ENCODE data around the gene DRAM2. TPM values are rescaled to one million over a fixed set of nuclear protein-coding genes. Genes with fewer than 3 reads are reported as not detected.

DRAM2 gene
- total and polyA plus RNA-seq, 2 donors (not counting 1 experiment from before 2014, with no cell fraction given): 75.8 to 107 TPM

DNA sequence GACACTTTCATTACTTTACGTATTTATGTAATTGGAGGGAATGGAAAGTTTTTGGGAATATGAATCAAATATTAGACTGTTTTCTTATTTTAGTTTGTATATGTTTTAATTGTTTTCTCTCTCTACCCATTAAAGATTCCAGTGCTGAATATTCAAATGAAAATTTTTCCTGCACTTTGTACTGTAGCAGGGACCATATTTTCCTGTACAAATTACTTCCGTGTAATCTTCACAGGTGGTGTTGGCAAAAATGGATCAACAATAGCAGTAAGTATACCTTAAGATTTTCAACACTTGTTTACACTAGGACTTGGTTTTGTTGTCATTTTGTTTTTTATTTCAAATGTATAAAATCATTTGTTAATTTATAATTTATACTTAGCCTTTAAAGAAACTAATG, 42.2 kb upstream of the DRAM2 start:
- no peaks in the 10 kb centered on the region for H3K9me3 ChIP-seq (ENCODE audit: control insufficient read depth, insufficient read depth, low read depth, low read length)
- no peaks in the 10 kb centered on the region for H3K27me3 ChIP-seq (ENCODE audit: control insufficient read depth, insufficient read depth, low read length)
- H3K4me3 ChIP-seq (replicated peaks in 1 of 4; ENCODE audit: control extremely low read depth in 1 of 4, insufficient read depth in 1 of 4, low read depth in 3 of 4, low read length in 4 of 4): no peak overlapping the region
- H3K27ac ChIP-seq (ENCODE audit: insufficient read depth, low read length): no peak overlapping the region
- no peak overlapping the region for H3K9ac ChIP-seq (ENCODE audit: insufficient read depth, low read length)
- H3K36me3 ChIP-seq (ENCODE audit: control insufficient read depth, insufficient read depth, low read length): peaks cover 2% of the 10 kb centered on the region
- H3K4me2 ChIP-seq (ENCODE audit: extremely low read depth, insufficient read depth, low read length): no peak overlapping the region
- no peaks in the 10 kb centered on the region for H3K79me2 ChIP-seq (ENCODE audit: control insufficient read depth, insufficient read depth, low read length)
- H2AFZ ChIP-seq (ENCODE audit: low read length): no peak overlapping the region
- no peak for DNase-seq (ENCODE audit: low read depth in 2 of 2)
- no peaks in the 10 kb centered on the region for H4K20me1 ChIP-seq (ENCODE audit: control insufficient read depth, extremely low read depth, insufficient read depth, low read length)
- TF ChIP-seq EZH2 (IDR thresholded peaks at IDR 0.05; ENCODE audit: low read length, missing control alignments) (no peak), CTCF (conservative IDR thresholded peaks at IDR 0.05 in 1 of 2, IDR thresholded peaks at IDR 0.05 in 1 of 2; ENCODE audit: low read depth in 1 of 2, low read length in 2 of 2) (no peak)
- H3K4me1 ChIP-seq (ENCODE audit: control insufficient read depth, extremely low read depth, insufficient read depth, low read length): no peaks in the 10 kb centered on the region

DNA sequence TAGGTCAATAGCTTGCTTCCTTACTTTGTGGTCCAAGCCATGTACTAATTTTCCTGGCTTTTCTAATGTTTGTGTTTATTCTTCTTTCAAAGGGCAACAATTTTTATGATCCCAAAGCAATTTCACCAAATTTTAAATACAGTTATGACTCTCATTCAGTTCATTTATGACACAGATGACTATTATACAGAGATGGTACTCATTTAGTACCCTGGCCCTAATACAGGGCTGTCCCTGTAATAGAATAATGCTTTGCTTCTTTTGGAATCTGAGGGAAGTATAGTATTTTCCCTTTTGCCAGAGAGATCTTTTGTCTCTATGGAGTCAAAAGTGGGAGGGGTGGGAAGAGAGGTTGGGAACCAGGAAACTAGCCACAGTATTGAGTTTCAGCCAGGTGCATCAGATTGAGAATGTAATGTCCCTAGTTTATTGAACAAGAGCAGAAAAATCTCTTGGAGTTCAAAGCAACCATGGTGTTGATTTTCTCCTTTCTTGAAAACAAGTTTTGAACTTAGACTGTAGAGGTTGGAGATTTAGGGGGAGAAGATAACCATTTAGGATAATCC, 40.2 kb upstream of the DRAM2 start:
- Histone ChIP-seq H3K4me1 (ENCODE audit: control insufficient read depth, extremely low read depth, insufficient read depth, low read length) (no peaks in the 10 kb centered on the region), H3K4me2 (ENCODE audit: extremely low read depth, insufficient read depth, low read length) (no peak overlapping the region), H4K20me1 (ENCODE audit: control insufficient read depth, extremely low read depth, insufficient read depth, low read length) (no peaks in the 10 kb centered on the region), H2AFZ (ENCODE audit: low read length) (no peak overlapping the region), H3K9me3 (ENCODE audit: control insufficient read depth, insufficient read depth, low read depth, low read length) (no peaks in the 10 kb centered on the region), H3K27ac (ENCODE audit: insufficient read depth, low read length) (no peak overlapping the region), H3K79me2 (ENCODE audit: control insufficient read depth, insufficient read depth, low read length) (no peaks in the 10 kb centered on the region), H3K9ac (ENCODE audit: insufficient read depth, low read length) (no peak overlapping the region), H3K4me3 (replicated peaks in 1 of 4; ENCODE audit: control extremely low read depth in 1 of 4, insufficient read depth in 1 of 4, low read depth in 3 of 4, low read length in 4 of 4) (no peak overlapping the region), H3K27me3 (ENCODE audit: control insufficient read depth, insufficient read depth, low read length) (no peaks in the 10 kb centered on the region), H3K36me3 (ENCODE audit: control insufficient read depth, insufficient read depth, low read length) (peaks cover 3% of the 10 kb centered on the region)
- DNase-seq (ENCODE audit: low read depth in 2 of 2): no peak
- TF ChIP-seq EZH2 (IDR thresholded peaks at IDR 0.05; ENCODE audit: low read length, missing control alignments): no peak
- no peak for TF ChIP-seq CTCF (conservative IDR thresholded peaks at IDR 0.05 in 1 of 2, IDR thresholded peaks at IDR 0.05 in 1 of 2; ENCODE audit: low read depth in 1 of 2, low read length in 2 of 2)

DNA sequence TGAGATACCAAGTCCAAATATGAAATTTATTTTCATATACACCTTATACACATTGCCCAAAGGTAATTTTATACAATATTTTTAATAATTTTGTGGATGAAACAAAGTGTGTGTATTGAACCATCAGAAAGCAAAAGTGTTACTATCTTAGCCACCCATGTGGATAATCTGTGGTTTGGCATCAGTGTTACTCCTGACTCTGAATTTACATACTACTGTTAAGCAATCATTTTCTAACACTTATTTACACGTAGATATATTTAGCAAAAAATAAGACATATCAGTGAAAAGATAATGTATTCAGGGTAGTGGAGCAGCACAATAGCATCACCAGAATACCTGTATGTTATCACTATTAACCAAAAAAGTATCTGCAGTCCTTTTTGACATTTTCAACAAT, 36.8 kb upstream of the DRAM2 start:
- Histone ChIP-seq H3K27me3 (ENCODE audit: control insufficient read depth, insufficient read depth, low read length) (no peaks in the 10 kb centered on the region), H3K9ac (ENCODE audit: insufficient read depth, low read length) (no peak overlapping the region), H3K36me3 (ENCODE audit: control insufficient read depth, insufficient read depth, low read length) (peaks cover 3% of the 10 kb centered on the region), H3K9me3 (ENCODE audit: control insufficient read depth, insufficient read depth, low read depth, low read length) (no peaks in the 10 kb centered on the region), H3K27ac (ENCODE audit: insufficient read depth, low read length) (no peak overlapping the region), H3K4me3 (replicated peaks in 1 of 4; ENCODE audit: control extremely low read depth in 1 of 4, insufficient read depth in 1 of 4, low read depth in 3 of 4, low read length in 4 of 4) (no peak overlapping the region), H4K20me1 (ENCODE audit: control insufficient read depth, extremely low read depth, insufficient read depth, low read length) (no peaks in the 10 kb centered on the region), H3K4me1 (ENCODE audit: control insufficient read depth, extremely low read depth, insufficient read depth, low read length) (no peaks in the 10 kb centered on the region), H2AFZ (ENCODE audit: low read length) (no peak overlapping the region), H3K79me2 (ENCODE audit: control insufficient read depth, insufficient read depth, low read length) (no peaks in the 10 kb centered on the region), H3K4me2 (ENCODE audit: extremely low read depth, insufficient read depth, low read length) (no peak overlapping the region)
- no peak for TF ChIP-seq EZH2 (IDR thresholded peaks at IDR 0.05; ENCODE audit: low read length, missing control alignments)
- no peak for TF ChIP-seq CTCF (conservative IDR thresholded peaks at IDR 0.05 in 1 of 2, IDR thresholded peaks at IDR 0.05 in 1 of 2; ENCODE audit: low read depth in 1 of 2, low read length in 2 of 2)
- peak in 1 of 2 donors; percentile 38 for DNase-seq (ENCODE audit: low read depth in 2 of 2)

Measured in fibroblast of lung (primary cell).